GM20000 (cell line): Measurements from ENCODE around the gene ZKSCAN5.

Source experiments
- DNase-seq: peaks from one replicate; pipeline ENCODE4 v3.0.0; 2012; ENCODE audit warnings: low spot score
- CTCF ChIP-seq: IDR thresholded peaks from 2 replicates; pipeline ENCODE4 v1.5.1; 2012; ENCODE audit warnings: mild to moderate bottlenecking, control low read depth; ENCODE audit errors: extremely low read depth, missing control alignments

ZKSCAN5 gene

DNA sequence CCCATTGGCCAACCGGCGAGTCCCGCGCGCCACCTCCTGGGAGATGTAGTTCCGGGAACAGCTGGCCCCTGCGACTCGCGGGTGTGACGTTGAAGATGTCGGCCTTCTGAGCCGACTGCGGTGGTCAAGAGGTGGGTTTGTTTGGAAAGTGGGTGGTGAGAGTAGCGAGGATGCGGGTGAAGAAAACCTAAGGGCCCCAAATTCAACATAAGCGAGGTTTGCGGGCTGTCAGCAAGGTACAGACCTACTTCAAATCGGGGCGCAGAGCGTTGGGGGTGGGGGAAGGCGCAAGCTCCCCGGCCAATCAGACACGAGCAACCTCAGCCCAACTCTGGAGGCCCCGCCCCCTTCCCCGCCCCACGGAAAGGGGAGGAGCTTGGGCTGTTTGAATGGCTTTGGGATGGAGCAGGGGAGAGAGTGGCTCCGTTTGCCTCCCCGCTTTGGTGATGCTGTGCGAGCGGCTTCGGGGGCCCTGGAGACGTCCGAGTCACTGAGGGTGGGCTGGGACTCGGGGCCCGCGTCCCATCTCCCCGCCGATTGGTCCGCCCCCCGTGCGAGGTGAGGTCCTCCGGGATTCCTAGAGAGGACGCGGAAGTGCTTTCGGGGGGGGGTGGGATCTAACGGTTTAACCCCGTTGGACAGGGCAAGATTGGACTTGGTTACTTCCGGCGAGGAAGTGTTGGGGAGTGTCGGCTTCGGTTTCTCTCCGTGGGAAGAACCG, at the start of gene ZKSCAN5:
ZKSCAN5 (plus strand) TSS at position 60 of the 721 bp plus-strand sequence. CDS start 1,383 bp downstream, outside the sequence.
- DNase-seq = peak; percentile 91
- TF ChIP-seq CTCF = no peak

GRCh38 chr7:99455874-99456273, 48.6 kb upstream of the ZKSCAN5 start:
- no peak for DNase-seq
- no peak for TF ChIP-seq CTCF

GRCh38 chr7:99456288-99456687, 48.2 kb upstream of the ZKSCAN5 start:
- DNase-seq = no peak
- no peak for TF ChIP-seq CTCF

GRCh38 chr7:99457050-99457649, 47.3 kb upstream of the ZKSCAN5 start:
- no peak for TF ChIP-seq CTCF
- DNase-seq = no peak

DNA sequence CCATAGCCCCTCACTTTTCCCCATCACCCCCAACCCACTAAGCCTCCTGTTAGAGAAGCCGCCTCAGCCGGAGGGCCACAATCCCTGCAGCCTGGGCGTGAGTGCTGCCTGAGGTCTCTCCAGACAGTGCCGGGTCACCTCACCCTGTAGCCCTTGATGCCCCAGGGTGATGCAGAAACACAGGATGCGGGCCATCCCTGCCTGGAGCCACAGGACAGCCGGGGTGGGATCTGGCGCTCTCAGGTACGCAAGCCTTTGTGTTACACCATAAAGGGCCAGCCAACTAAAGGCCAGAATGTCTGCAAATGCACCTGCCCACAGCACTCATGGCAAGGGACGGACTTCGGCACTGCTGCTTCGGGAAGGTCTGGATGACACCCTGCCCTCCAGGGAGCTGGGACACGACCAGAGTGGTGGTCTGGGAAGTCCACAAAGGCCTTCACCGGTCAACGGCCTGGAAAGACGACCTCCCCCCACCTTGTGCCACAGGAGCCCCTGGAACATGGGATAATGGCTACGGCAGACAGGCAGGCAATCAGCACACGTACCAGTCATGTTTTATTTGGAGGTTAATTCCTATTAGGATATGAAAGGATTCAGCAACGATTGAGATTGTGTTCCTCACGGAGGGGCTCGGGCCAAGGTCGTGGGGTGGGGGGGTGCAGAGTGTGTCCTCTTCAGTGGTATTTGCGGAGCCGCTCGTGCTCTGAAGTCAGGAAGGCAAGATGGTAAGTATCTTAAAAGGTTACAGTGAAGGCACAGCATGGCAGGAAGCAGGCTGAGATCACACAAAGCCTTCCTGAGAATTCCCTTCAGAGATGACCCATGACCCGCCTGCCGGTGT, 46.6 kb upstream of the ZKSCAN5 start:
- no peak for TF ChIP-seq CTCF

GRCh38 chr7:99459087-99459486, 45.4 kb upstream of the ZKSCAN5 start:
- TF ChIP-seq CTCF = peak; percentile 27
- no peak for DNase-seq

More for the DNA sequence above, 46.6 kb upstream of the ZKSCAN5 start:
- DNase-seq = no peak

DNA sequence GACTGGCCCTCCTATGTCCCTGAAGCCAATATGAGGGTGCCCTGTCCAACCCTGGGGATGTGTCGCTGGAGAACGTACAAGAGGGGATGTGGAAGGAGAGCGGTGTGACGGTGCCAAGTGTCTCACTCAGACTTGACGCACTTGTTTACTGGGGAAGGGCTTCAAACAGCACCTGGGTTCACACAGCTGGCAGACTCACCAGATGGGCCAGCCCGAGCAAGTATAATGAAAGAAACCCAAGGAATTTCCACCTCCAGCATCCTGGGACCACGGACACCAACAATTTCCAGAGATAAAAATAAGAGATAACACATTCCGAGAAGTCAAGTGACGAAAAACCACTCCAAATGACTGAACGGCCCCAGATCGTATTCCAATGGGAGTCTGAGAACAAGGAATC, 43.8 kb upstream of the ZKSCAN5 start:
- no peak for TF ChIP-seq CTCF
- no peak for DNase-seq
